A549 (cell line): ENCODE results near the gene LSM7. TPM values are rescaled to one million over a fixed set of nuclear protein-coding genes. Genes with fewer than 3 reads are reported as not detected.

ENCODE experiments used
- ATAC-seq, 2 experiments: fragments of 200-7000 bp in 1 of 2; fragments of >200 bp in 1 of 2; cut with Nextera tagmentation in 1 of 2; cut with Tn5 transposase in 1 of 2; 3 replicates each; pipeline versions ENCODE4 v1.8.0 to v1.9.1; 2018 to 2020; ENCODE audit warnings: mild to moderate bottlenecking in 1 of 2, moderate library complexity in 1 of 2
- CTCF ChIA-PET: fragments of 300-600 bp; sonication (Branson Sonifier 250); formaldehyde crosslinking; extraction: SDS; loops from one replicate; lab custom pipeline; 2021; ENCODE audit warnings: antibody characterized with exemption, inconsistent platforms; lab: Yijun Ruan, JAX
- POLR2A ChIA-PET: fragments of 350-600 bp; formaldehyde crosslinking; extraction: SDS; loops from one replicate; lab custom pipeline; 2021; ENCODE audit warnings: antibody characterized with exemption, inconsistent platforms; lab: Yijun Ruan, JAX
- DNase-seq, 2 experiments: peaks; one replicate each; pipeline versions ENCODE4 v3.0.0 to v3.0.0-alpha.2; 2011 to 2016; ENCODE audit warnings: low read depth in 1 of 2, low spot score in 1 of 2
- FAIRE-seq: peaks from 2 replicates; lab custom pipeline; 2011; peaks lifted over from hg19 to GRCh38; lab: Jason Lieb, UNC
- H3K27ac ChIP-seq, 2 experiments: fragments of >200 bp; sonication (Bioruptor Twin); formaldehyde crosslinking; 3 replicates each; pipeline ENCODE4 v1.5.1; 2016 to 2017
- H3K4me1 ChIP-seq: fragments of >200 bp; sonication (Bioruptor Twin); formaldehyde crosslinking; 3 replicates; pipeline ENCODE4 v1.6.1; 2016
- H3K4me2 ChIP-seq: fragments of >200 bp; sonication (Bioruptor Twin); formaldehyde crosslinking; 3 replicates; pipeline ENCODE4 v1.6.1; 2016
- H3K4me3 ChIP-seq: fragments of >200 bp; sonication (Bioruptor Twin); formaldehyde crosslinking; 3 replicates; pipeline ENCODE4 v1.5.1; 2016
- H3K9me3 ChIP-seq: fragments of >200 bp; sonication (Bioruptor Twin); formaldehyde crosslinking; 3 replicates; pipeline ENCODE4 v1.6.1; 2016
- ATOH8 ChIP-seq: fragments of 250-450 bp; sonication (Bioruptor Pico); IDR thresholded peaks from 2 replicates; pipeline ENCODE4 v1.5.0; 2020; ENCODE audit warnings: low read depth, mild to moderate bottlenecking, moderate library complexity
- BCL3 ChIP-seq: fragments of >200 bp; sonication (Bioruptor Twin); formaldehyde crosslinking; IDR thresholded peaks from 3 replicates; pipeline ENCODE4 v1.6.1; 2016
- CBX8 ChIP-seq: fragments of 200-600 bp; sonication (generic); IDR thresholded peaks from 2 replicates; pipeline ENCODE4 v1.6.1; 2016
- CHD2 ChIP-seq: fragments of 150-350 bp; IDR thresholded peaks from 2 replicates; pipeline ENCODE4 v1.6.1; 2014; ENCODE audit warnings: low read length; ENCODE audit not compliant: partially characterized antibody
- CHD4 ChIP-seq: fragments of 200-600 bp; sonication (generic); IDR thresholded peaks from 2 replicates; pipeline ENCODE4 v1.6.1; 2016; ENCODE audit warnings: antibody characterized with exemption, mild to moderate bottlenecking, borderline replicate concordance
- E2F6 ChIP-seq: IDR thresholded peaks from 2 replicates; pipeline ENCODE4 v1.6.1; 2012; ENCODE audit warnings: low read depth, borderline replicate concordance
- ESRRA ChIP-seq: fragments of 150-350 bp; IDR thresholded peaks from 2 replicates; pipeline ENCODE4 v1.6.1; 2014; ENCODE audit warnings: mild to moderate bottlenecking, low read length, borderline replicate concordance
- GATA3 ChIP-seq: IDR thresholded peaks from 2 replicates; pipeline ENCODE4 v1.6.1; 2012; ENCODE audit warnings: borderline replicate concordance
- HDAC2 ChIP-seq: fragments of 200-600 bp; sonication (generic); IDR thresholded peaks from 2 replicates; pipeline ENCODE4 v1.6.1; 2016
- HES2 ChIP-seq: fragments of >200 bp; sonication (Bioruptor Twin); formaldehyde crosslinking; IDR thresholded peaks from 2 replicates; pipeline ENCODE4 v1.6.1; 2016
- HMGXB4 ChIP-seq: fragments of 250-450 bp; sonication (Bioruptor Pico); IDR thresholded peaks from 2 replicates; pipeline ENCODE4 v1.5.0; 2021; ENCODE audit warnings: mild to moderate bottlenecking, moderate library complexity, borderline replicate concordance
- HOXA7 ChIP-seq: fragments of 250-450 bp; sonication (Bioruptor Pico); IDR thresholded peaks from 2 replicates; pipeline ENCODE4 v1.5.0; 2020; ENCODE audit warnings: mild to moderate bottlenecking, moderate library complexity
- JUN ChIP-seq, 2 experiments: fragments of >200 bp; sonication (Bioruptor Twin); formaldehyde crosslinking; IDR thresholded peaks; 2 replicates in 1 of 2; 3 replicates in 1 of 2; pipeline ENCODE4 v1.6.1; 2016 to 2017
- JUNB ChIP-seq: fragments of >200 bp; sonication (Bioruptor Twin); formaldehyde crosslinking; IDR thresholded peaks from 2 replicates; pipeline ENCODE4 v1.6.1; 2016
- KDM1A ChIP-seq: fragments of 200-600 bp; sonication (generic); IDR thresholded peaks from 2 replicates; pipeline ENCODE4 v1.6.1; 2016; ENCODE audit warnings: low read depth, mild to moderate bottlenecking
- KDM5A ChIP-seq: fragments of 200-600 bp; sonication (generic); IDR thresholded peaks from 2 replicates; pipeline ENCODE4 v1.6.1; 2016; ENCODE audit warnings: antibody characterized with exemption, mild to moderate bottlenecking
- MAX ChIP-seq: IDR thresholded peaks from 2 replicates; pipeline ENCODE4 v1.6.1; 2012
- PHF8 ChIP-seq: fragments of 200-600 bp; sonication (generic); IDR thresholded peaks from 2 replicates; pipeline ENCODE4 v1.6.1; 2016; ENCODE audit warnings: low read depth, mild to moderate bottlenecking, antibody characterized with exemption, moderate library complexity, borderline replicate concordance
- POLR2A ChIP-seq: IDR thresholded peaks from 2 replicates; pipeline ENCODE4 v1.6.1; 2012; ENCODE audit warnings: mild to moderate bottlenecking, low read length
- RFX5 ChIP-seq: fragments of 450-650 bp; IDR thresholded peaks from 2 replicates; pipeline ENCODE4 v1.7.1; 2014; ENCODE audit warnings: antibody characterized with exemption, mild to moderate bottlenecking, moderate library complexity
- SMC3 ChIP-seq: fragments of >200 bp; sonication (Bioruptor Twin); formaldehyde crosslinking; IDR thresholded peaks from 3 replicates; pipeline ENCODE4 v1.6.1; 2018; ENCODE audit warnings: inconsistent platforms
- SREBF2 ChIP-seq: fragments of 450-650 bp; IDR thresholded peaks from 2 replicates; pipeline ENCODE4 v1.6.1; 2014; ENCODE audit warnings: mild to moderate bottlenecking, moderate library complexity
- TFCP2L1 ChIP-seq: fragments of 250-450 bp; sonication (Bioruptor Pico); IDR thresholded peaks from 2 replicates; pipeline ENCODE4 v1.5.0; 2021; ENCODE audit warnings: mild to moderate bottlenecking
- USF2 ChIP-seq: fragments of 450-650 bp; IDR thresholded peaks from 2 replicates; pipeline ENCODE4 v1.6.1; 2014; ENCODE audit warnings: antibody characterized with exemption
- WGBS: methylation state at CpG from one replicate; pipeline ENCODE4 v1.1.6; 2017; ENCODE audit errors: missing lambda C conversion rate; 5-methylcytosine and 5-hydroxymethylcytosine counted together
- polyA plus RNA-seq, 4 experiments: library from polyadenylated mRNA; depleted of rRNA in 3 of 4; stranded (reverse); fragments of >200 nt; fragmentation: RNase III in 1 of 4; extraction: RNeasy Plus Mini Kit Qiagen cat#74134 plus additional on column Dnase treatment in 1 of 4; gene quantifications; 2 replicates in 3 of 4; 3 replicates in 1 of 4; pipeline ENCODE4 v1.2.3, GENCODE V29; 2011 to 2017

LSM7 gene
- polyA plus RNA-seq, 2 of the 4 experiments (the other 2 are of a cell fraction) = 140 to 144 TPM

- no peak overlapping the region for H3K27ac ChIP-seq
- ATAC-seq (no peak), DNase-seq (no peak), FAIRE-seq (no peak)
- H3K4me2 ChIP-seq = no peak overlapping the region
- no peaks in the 10 kb centered on the region for H3K9me3 ChIP-seq
- TF ChIP-seq GATA3 (no peak), SMC3 (no peak), PHF8 (no peak), POLR2A (no peak), HDAC2 (no peak), CHD2 (no peak), KDM5A (no peak), BCL3 (no peak), ESRRA (no peak), HOXA7 (CRISPR knock-in tag) (no peak), MAX (no peak), CHD4 (no peak), HES2 (no peak)
- H3K4me1 ChIP-seq = peaks cover 20% of the 10 kb centered on the region
- no peak overlapping the region for H3K4me3 ChIP-seq
- CTCF ChIA-PET = no interaction called here
- 92% methylated on average over 17 of the region's 27 CpGs for WGBS
- POLR2A ChIA-PET = no interaction called here
These were observed 4.8 kb upstream of the LSM7 start for GRCh38 chr19:2333027-2333806.

- ChIA-PET CTCF (no interaction called here), POLR2A (no interaction called here)
- no peak for TF ChIP-seq SREBF2
- no peak for TF ChIP-seq SMC3
- TF ChIP-seq E2F6 = no peak
- TF ChIP-seq USF2 = no peak
- no peak for TF ChIP-seq TFCP2L1 (CRISPR knock-in tag)
- no peak for TF ChIP-seq BCL3
- TF ChIP-seq PHF8 = no peak
- TF ChIP-seq KDM1A = no peak
- TF ChIP-seq CBX8 = no peak
- no peak for TF ChIP-seq JUNB
- no peak for TF ChIP-seq RFX5
- TF ChIP-seq MAX = no peak
- no peak for TF ChIP-seq ATOH8
- no peak for TF ChIP-seq JUN (IDR thresholded peaks at IDR 0.05)
- no peak for TF ChIP-seq HMGXB4 (CRISPR knock-in tag)
- no peak overlapping the region for H3K4me3 ChIP-seq
- no peak for DNase-seq
- H3K4me2 ChIP-seq = no peak overlapping the region
- FAIRE-seq = no peak
- H3K4me1 ChIP-seq = peaks cover 22% of the 10 kb centered on the region
- no peak for ATAC-seq
- no peaks in the 10 kb centered on the region for H3K9me3 ChIP-seq
- 88% methylated on average over 8 of the region's 17 CpGs for WGBS
- no peak overlapping the region for H3K27ac ChIP-seq
These were observed 4.1 kb upstream of the LSM7 start for GRCh38 chr19:2332341-2333026.
